Measurements from ENCODE around the gene MEOX2.

The MEOX2 gene

GRCh38 chr7:15686295-15686956 lies at the start of gene MEOX2:
MEOX2 (minus strand) TSS chr7:15686683; CDS start chr7:15686402, 281 bp downstream.
- no peak within 1 kb of the TSS for H3K4me3 Mint-ChIP-seq
- H3K27ac Mint-ChIP-seq: no peak within 1 kb of the TSS
- H3K27me3 Mint-ChIP-seq: peaks cover 18% of the 10 kb centered on the region
- no peaks in the 10 kb centered on the region for H3K9me3 Mint-ChIP-seq (ENCODE audit: low read depth)
- H3K36me3 Mint-ChIP-seq: no peaks in the 10 kb centered on the region
- no peaks in the 10 kb centered on the region for H3K4me1 Mint-ChIP-seq (ENCODE audit: low read depth)

- Mint-ChIP-seq H3K27me3 (no peaks in the 10 kb centered on the region), H3K9me3 (ENCODE audit: low read depth) (peaks cover 4% of the 10 kb centered on the region), H3K36me3 (no peaks in the 10 kb centered on the region), H3K4me3 (no peak overlapping the region), H3K4me1 (ENCODE audit: low read depth) (no peaks in the 10 kb centered on the region), H3K27ac (no peak overlapping the region)
Measured at GRCh38 chr7:15729746-15730145, 43.3 kb upstream of the MEOX2 start.

- no peaks in the 10 kb centered on the region for H3K4me1 Mint-ChIP-seq (ENCODE audit: low read depth)
- no peaks in the 10 kb centered on the region for H3K27me3 Mint-ChIP-seq
- no peak overlapping the region for H3K4me3 Mint-ChIP-seq
- no peaks in the 10 kb centered on the region for H3K9me3 Mint-ChIP-seq (ENCODE audit: low read depth)
- no peaks in the 10 kb centered on the region for H3K36me3 Mint-ChIP-seq
- H3K27ac Mint-ChIP-seq: no peak overlapping the region
Measured at GRCh38 chr7:15725051-15725450, 38.6 kb upstream of the MEOX2 start.

GRCh38 chr7:15723841-15724240 lies 37.4 kb upstream of the MEOX2 start:
- Mint-ChIP-seq H3K27me3 (no peaks in the 10 kb centered on the region), H3K9me3 (ENCODE audit: low read depth) (no peaks in the 10 kb centered on the region), H3K36me3 (no peaks in the 10 kb centered on the region), H3K27ac (no peak overlapping the region), H3K4me3 (no peak overlapping the region), H3K4me1 (ENCODE audit: low read depth) (no peaks in the 10 kb centered on the region)

GRCh38 chr7:15720849-15721471 lies 34.5 kb upstream of the MEOX2 start:
- no peaks in the 10 kb centered on the region for H3K9me3 Mint-ChIP-seq (ENCODE audit: low read depth)
- H3K27ac Mint-ChIP-seq: no peak overlapping the region
- H3K4me3 Mint-ChIP-seq: no peak overlapping the region
- no peaks in the 10 kb centered on the region for H3K36me3 Mint-ChIP-seq
- no peaks in the 10 kb centered on the region for H3K27me3 Mint-ChIP-seq
- no peaks in the 10 kb centered on the region for H3K4me1 Mint-ChIP-seq (ENCODE audit: low read depth)

GRCh38 chr7:15719311-15719710 lies 32.8 kb upstream of the MEOX2 start:
- Mint-ChIP-seq H3K27me3 (no peaks in the 10 kb centered on the region), H3K4me3 (no peak overlapping the region), H3K36me3 (no peaks in the 10 kb centered on the region), H3K4me1 (ENCODE audit: low read depth) (no peaks in the 10 kb centered on the region), H3K9me3 (ENCODE audit: low read depth) (peaks cover 4% of the 10 kb centered on the region), H3K27ac (no peak overlapping the region)

GRCh38 chr7:15715435-15715834 lies 29.0 kb upstream of the MEOX2 start:
- no peaks in the 10 kb centered on the region for H3K27me3 Mint-ChIP-seq
- H3K4me1 Mint-ChIP-seq (ENCODE audit: low read depth): no peaks in the 10 kb centered on the region
- H3K9me3 Mint-ChIP-seq (ENCODE audit: low read depth): peaks cover 8% of the 10 kb centered on the region
- H3K27ac Mint-ChIP-seq: no peak overlapping the region
- no peak overlapping the region for H3K4me3 Mint-ChIP-seq
- H3K36me3 Mint-ChIP-seq: no peaks in the 10 kb centered on the region

GRCh38 chr7:15709978-15710377 lies 23.5 kb upstream of the MEOX2 start:
- no peak overlapping the region for H3K27ac Mint-ChIP-seq
- H3K36me3 Mint-ChIP-seq: no peaks in the 10 kb centered on the region
- no peaks in the 10 kb centered on the region for H3K4me1 Mint-ChIP-seq (ENCODE audit: low read depth)
- H3K27me3 Mint-ChIP-seq: no peaks in the 10 kb centered on the region
- no peak overlapping the region for H3K4me3 Mint-ChIP-seq
- H3K9me3 Mint-ChIP-seq (ENCODE audit: low read depth): peaks cover 12% of the 10 kb centered on the region

- H3K27ac Mint-ChIP-seq: no peak overlapping the region
- H3K27me3 Mint-ChIP-seq: no peaks in the 10 kb centered on the region
- H3K4me1 Mint-ChIP-seq (ENCODE audit: low read depth): no peaks in the 10 kb centered on the region
- H3K9me3 Mint-ChIP-seq (ENCODE audit: low read depth): peaks cover 8% of the 10 kb centered on the region
- H3K36me3 Mint-ChIP-seq: no peaks in the 10 kb centered on the region
- no peak overlapping the region for H3K4me3 Mint-ChIP-seq
Measured at GRCh38 chr7:15707570-15707969, 21.1 kb upstream of the MEOX2 start.

GRCh38 chr7:15703732-15704131 lies 17.2 kb upstream of the MEOX2 start:
- H3K36me3 Mint-ChIP-seq: no peaks in the 10 kb centered on the region
- no peak overlapping the region for H3K4me3 Mint-ChIP-seq
- no peak overlapping the region for H3K27ac Mint-ChIP-seq
- peaks cover 8% of the 10 kb centered on the region for H3K9me3 Mint-ChIP-seq (ENCODE audit: low read depth)
- H3K4me1 Mint-ChIP-seq (ENCODE audit: low read depth): no peaks in the 10 kb centered on the region
- no peaks in the 10 kb centered on the region for H3K27me3 Mint-ChIP-seq

- Mint-ChIP-seq H3K4me3 (no peak overlapping the region), H3K27me3 (peaks cover 3% of the 10 kb centered on the region), H3K27ac (no peak overlapping the region), H3K9me3 (ENCODE audit: low read depth) (no peaks in the 10 kb centered on the region), H3K4me1 (ENCODE audit: low read depth) (no peaks in the 10 kb centered on the region), H3K36me3 (no peaks in the 10 kb centered on the region)
Measured at GRCh38 chr7:15692501-15693020, 6.1 kb upstream of the MEOX2 start.

- Mint-ChIP-seq H3K27ac (no peak overlapping the region), H3K4me3 (no peak overlapping the region), H3K27me3 (peaks cover 16% of the 10 kb centered on the region), H3K36me3 (no peaks in the 10 kb centered on the region), H3K9me3 (ENCODE audit: low read depth) (no peaks in the 10 kb centered on the region), H3K4me1 (ENCODE audit: low read depth) (no peaks in the 10 kb centered on the region)
Measured at GRCh38 chr7:15688911-15689310, 2.4 kb upstream of the MEOX2 start.

GRCh38 chr7:15688279-15688626 lies 1.8 kb upstream of the MEOX2 start:
- Mint-ChIP-seq H3K36me3 (no peaks in the 10 kb centered on the region), H3K4me1 (ENCODE audit: low read depth) (no peaks in the 10 kb centered on the region), H3K4me3 (no peak overlapping the region), H3K27ac (no peak overlapping the region), H3K9me3 (ENCODE audit: low read depth) (no peaks in the 10 kb centered on the region), H3K27me3 (peaks cover 18% of the 10 kb centered on the region)

- Mint-ChIP-seq H3K36me3 (no peaks in the 10 kb centered on the region), H3K27me3 (peaks cover 18% of the 10 kb centered on the region), H3K4me3 (no peak overlapping the region), H3K4me1 (ENCODE audit: low read depth) (no peaks in the 10 kb centered on the region), H3K27ac (no peak overlapping the region), H3K9me3 (ENCODE audit: low read depth) (no peaks in the 10 kb centered on the region)
Measured at GRCh38 chr7:15687546-15688278, 1.2 kb upstream of the MEOX2 start.

- no peaks in the 10 kb centered on the region for H3K36me3 Mint-ChIP-seq
- peaks cover 18% of the 10 kb centered on the region for H3K27me3 Mint-ChIP-seq
Measured at GRCh38 chr7:15686957-15687545, 568 bp upstream of the MEOX2 start.

More at GRCh38 chr7:15686957-15687545, 568 bp upstream of the MEOX2 start:
- Mint-ChIP-seq H3K4me3 (no peak overlapping the region), H3K9me3 (ENCODE audit: low read depth) (no peaks in the 10 kb centered on the region), H3K27ac (no peak overlapping the region), H3K4me1 (ENCODE audit: low read depth) (no peaks in the 10 kb centered on the region)

Measured in activated naive CD8-positive, alpha-beta T cell (primary cell).